B cell (primary cell): ENCODE data around the gene PNPLA1. TPM values are rescaled to one million over a fixed set of nuclear protein-coding genes. Genes with fewer than 3 reads are reported as not detected.
A peak's percentile ranks its signal among the peaks of the same experiment; 100 is the strongest.

Experiments
- ATAC-seq: fragments of 200-7000 bp; cut with Tn5 transposase; one replicate; pipeline ENCODE4 v1.10.0; 2021; ENCODE audit warnings: low read depth, mild to moderate bottlenecking, moderate number of reproducible peaks, moderate library complexity
- CTCF ChIA-PET: fragments of 350-600 bp; sonication (Branson Sonifier 250); formaldehyde crosslinking; loops from one replicate; lab custom pipeline; 2021; ENCODE audit warnings: antibody characterized with exemption, inconsistent platforms; lab: Charles Lee
- POLR2A ChIA-PET: fragments of 350-600 bp; sonication (Branson Sonifier 250); formaldehyde crosslinking; loops from one replicate; lab custom pipeline; 2021; ENCODE audit warnings: antibody characterized with exemption; lab: Charles Lee
- DNase-seq: peaks from one replicate; pipeline ENCODE4 v3.0.0; 2013
- H2AFZ ChIP-seq: 2 replicates; pipeline ENCODE4 v1.6.1; 2012; ENCODE audit warnings: mild to moderate bottlenecking, low read depth, low read length; ENCODE audit not compliant: insufficient read depth, poor library complexity, severe bottlenecking
- H3K27ac ChIP-seq, 2 donors: 1 replicate in 1 of 2; 2 replicates in 1 of 2; pipeline ENCODE4 v1.5.1; 2012 to 2013; ENCODE audit warnings: low read length in 2 of 2, mild to moderate bottlenecking in 2 of 2, moderate library complexity in 1 of 2
- H3K27me3 ChIP-seq, 4 experiments: fragments of 200-600 bp in 1 of 4; sonication (generic) in 1 of 4; replicated peaks in 1 of 4; 1 replicate in 2 of 4; 2 replicates in 2 of 4; pipeline versions ENCODE4 v1.6.1 to v1.7.0; 2013 to 2016; ENCODE audit warnings: low read length in 3 of 4, mild to moderate bottlenecking in 2 of 4, mixed read lengths in 1 of 4, moderate library complexity in 1 of 4; ENCODE audit not compliant: insufficient read depth in 4 of 4, control insufficient read depth in 3 of 4; ENCODE audit errors: control extremely low read depth in 1 of 4
- H3K36me3 ChIP-seq, 2 experiments: replicated peaks in 1 of 2; 1 replicate in 1 of 2; 2 replicates in 1 of 2; pipeline versions ENCODE4 v1.6.1 to v1.7.1; 2013; ENCODE audit warnings: low read length in 1 of 2; ENCODE audit not compliant: insufficient read depth in 2 of 2, control insufficient read depth in 1 of 2; ENCODE audit errors: control extremely low read depth in 1 of 2, extremely low read depth in 1 of 2
- H3K4me1 ChIP-seq, 2 donors: fragments of 200-600 bp in 1 of 2; sonication (generic) in 1 of 2; 1 replicate in 1 of 2; 2 replicates in 1 of 2; pipeline versions ENCODE4 v1.5.1 to v1.6.1; 2013 to 2017; ENCODE audit warnings: low read length in 2 of 2; ENCODE audit not compliant: control insufficient read depth in 2 of 2, insufficient read depth in 2 of 2
- H3K4me2 ChIP-seq: replicated peaks from 2 replicates; pipeline ENCODE3; 2012; ENCODE audit warnings: mild to moderate bottlenecking, low read depth, low read length; ENCODE audit not compliant: poor library complexity, severe bottlenecking
- H3K4me3 ChIP-seq, 5 experiments: fragments of 200-600 bp in 1 of 5; sonication (generic) in 1 of 5; 1 replicate in 3 of 5; 2 replicates in 2 of 5; pipeline versions ENCODE4 v1.5.1 to v1.7.0; 2011 to 2016; ENCODE audit warnings: low read length in 4 of 5, mild to moderate bottlenecking in 4 of 5, low read depth in 2 of 5, control low read depth in 1 of 5, moderate library complexity in 1 of 5; ENCODE audit not compliant: insufficient read depth in 1 of 5; ENCODE audit errors: control extremely low read depth in 1 of 5, extremely low read depth in 1 of 5
- H3K79me2 ChIP-seq: fragments of 200-600 bp; sonication (generic); one replicate; pipeline ENCODE4 v1.6.0; 2016; ENCODE audit warnings: low read length; ENCODE audit not compliant: control insufficient read depth, insufficient read depth
- H3K9ac ChIP-seq: fragments of 200-600 bp; sonication (generic); 2 replicates; pipeline ENCODE4 v1.6.1; 2017; ENCODE audit warnings: mild to moderate bottlenecking, low read length, moderate library complexity
- H3K9me3 ChIP-seq, 3 donors: one replicate each; pipeline versions ENCODE4 v1.6.1 to v1.7.1; 2013; ENCODE audit warnings: low read length in 2 of 3; ENCODE audit not compliant: control insufficient read depth in 2 of 3, insufficient read depth in 1 of 3; ENCODE audit errors: control extremely low read depth in 1 of 3
- H4K20me1 ChIP-seq: 2 replicates; pipeline ENCODE4 v1.6.0; 2012; ENCODE audit warnings: mild to moderate bottlenecking, low read length; ENCODE audit not compliant: insufficient read depth, control insufficient read depth, poor library complexity, severe bottlenecking
- H3K27ac Mint-ChIP-seq: one replicate; pipeline ENCODE4 v1.8.0; 2021; ENCODE audit warnings: mixed read lengths
- H3K27me3 Mint-ChIP-seq: one replicate; pipeline ENCODE4 v1.8.0; 2021; ENCODE audit warnings: mixed read lengths
- H3K4me1 Mint-ChIP-seq: one replicate; pipeline ENCODE4 v1.8.0; 2021; ENCODE audit warnings: mixed read lengths
- H3K4me3 Mint-ChIP-seq: one replicate; pipeline ENCODE4 v1.8.0; 2021; ENCODE audit warnings: mixed read lengths
- H3K9me3 Mint-ChIP-seq: one replicate; pipeline ENCODE4 v1.8.0; 2022; ENCODE audit warnings: mixed read lengths; ENCODE audit not compliant: insufficient read depth
- CTCF ChIP-seq: fragments of 200-600 bp; IDR thresholded peaks from one replicate; pipeline ENCODE4 v1.8.0; 2022; ENCODE audit warnings: antibody characterized with exemption, mild to moderate bottlenecking
- EZH2 ChIP-seq: IDR thresholded peaks from 2 replicates; pipeline ENCODE4 v1.6.1; 2012; ENCODE audit warnings: borderline replicate concordance, low read depth, mild to moderate bottlenecking, moderate library complexity, low read length; ENCODE audit not compliant: insufficient read depth, poor library complexity, severe bottlenecking
- WGBS: methylation state at CpG from one replicate; pipeline ENCODE4 v1.1.5; 2013; ENCODE audit warnings: missing lambda C conversion rate; ENCODE audit not compliant: insufficient coverage; 5-methylcytosine and 5-hydroxymethylcytosine counted together
- intact Hi-C: fragments of 100-400 bp; cut with micrococcal nuclease; formaldehyde crosslinking; loops from one replicate; pipeline ENCODE4 v1.10.0; 2022
- polyA plus RNA-seq: library from polyadenylated mRNA; depleted of rRNA; stranded (reverse); fragments of >200 nt; gene quantifications from 2 replicates; pipeline ENCODE4 v1.2.3, GENCODE V29; 2012
- total RNA-seq, 2 donors: library from RNA; stranded (reverse); fragments of 120-200 nt in 1 of 2; gene quantifications; 1 replicate in 1 of 2; 2 replicates in 1 of 2; pipeline versions ENCODE4 v1.2.3 to v1.2.4, GENCODE V29; 2013 to 2022

Gene PNPLA1
- total and polyA plus RNA-seq, 2 donors (not counting 1 experiment from before 2014, with no cell fraction given) = 0.12 TPM; not detected in 1

- no peak overlapping the region for H3K9ac ChIP-seq
- no peaks in the 10 kb centered on the region for H3K79me2 ChIP-seq
- Mint-ChIP-seq H3K4me3 (no peak overlapping the region), H3K27me3 (no peaks in the 10 kb centered on the region), H3K9me3 (peaks cover 2% of the 10 kb centered on the region), H3K4me1 (no peaks in the 10 kb centered on the region), H3K27ac (no peak overlapping the region)
- H3K9me3 ChIP-seq = peaks cover 0 to 3% (median 2%) of the 10 kb centered on the region in 3 donors
- TF ChIP-seq CTCF = no peak
- TF ChIP-seq EZH2 = no peak
- no peak overlapping the region for H3K4me3 ChIP-seq
- no peaks in the 10 kb centered on the region for H3K36me3 ChIP-seq
- H3K4me1 ChIP-seq = no peaks in the 10 kb centered on the region
- intact Hi-C loops = no loop called here
- H4K20me1 ChIP-seq = no peaks in the 10 kb centered on the region
- DNase-seq = peak; percentile 34
- CTCF ChIA-PET = interaction anchor here (0.6 to 2.6 kb wide), 3 partner anchors 8 to 321 kb away, joined by 4 to 11 read pairs (median 5); no protein-coding TSS in a partner anchor
- ATAC-seq = no peak
- H3K27ac ChIP-seq = no peak overlapping the region
- no peak overlapping the region for H3K4me2 ChIP-seq
- no peaks in the 10 kb centered on the region for H3K27me3 ChIP-seq
- POLR2A ChIA-PET = no interaction called here
- no peak overlapping the region for H2AFZ ChIP-seq
- 45% methylated on average over 1 of the region's 6 CpGs for WGBS
Measured at GRCh38 chr6:36349240-36349639, 79.4 kb downstream of the PNPLA1 start.

- ChIA-PET CTCF (interaction anchor here (2.6 to 15.7 kb wide), 2 partner anchors 9 to 45 kb away, joined by 11 to 149 read pairs; no protein-coding TSS in a partner anchor), POLR2A (interaction anchor here (0.6 kb wide), 1 partner anchor 896 kb away, joined by 3 read pairs; no protein-coding TSS in a partner anchor)
- no peaks in the 10 kb centered on the region for H3K79me2 ChIP-seq
- no peaks in the 10 kb centered on the region for H3K27me3 Mint-ChIP-seq
- H3K4me2 ChIP-seq = no peak overlapping the region
- H3K4me3 ChIP-seq = no peak overlapping the region
- H3K4me1 Mint-ChIP-seq = no peaks in the 10 kb centered on the region
- H4K20me1 ChIP-seq = no peaks in the 10 kb centered on the region
- no peaks in the 10 kb centered on the region for H3K27me3 ChIP-seq
- no peak overlapping the region for H3K4me3 Mint-ChIP-seq
- H2AFZ ChIP-seq = no peak overlapping the region
- no peak for ATAC-seq
- no peak for DNase-seq
- intact Hi-C loops = no loop called here
- peaks cover 0 to 3% (median 2%) of the 10 kb centered on the region in 3 donors for H3K9me3 ChIP-seq
- TF ChIP-seq CTCF (no peak), EZH2 (no peak)
- H3K36me3 ChIP-seq = no peaks in the 10 kb centered on the region
- peaks cover 2% of the 10 kb centered on the region for H3K9me3 Mint-ChIP-seq
- H3K27ac ChIP-seq = no peak overlapping the region
- no peak overlapping the region for H3K9ac ChIP-seq
- H3K27ac Mint-ChIP-seq = no peak overlapping the region
- no peaks in the 10 kb centered on the region for H3K4me1 ChIP-seq
- 30% methylated on average over 3 of the region's 4 CpGs for WGBS
Measured at GRCh38 chr6:36350082-36350481, 80.2 kb downstream of the PNPLA1 start.
